Left ventricle myocardium inferior (tissue), 1 donor: ENCODE results near the gene NTNG2. TPM values are rescaled to one million over a fixed set of nuclear protein-coding genes. Genes with fewer than 3 reads are reported as not detected.

ENCODE experiments used
- DNase-seq: peaks from one replicate; pipeline ENCODE4 v3.0.0-alpha.2; 2020
- H3K27ac ChIP-seq: fragments of 200-600 bp; replicated peaks from 2 replicates; pipeline ENCODE4 v1.8.0; 2021
- H3K27me3 ChIP-seq: fragments of 200-600 bp; 2 replicates; pipeline ENCODE4 v1.8.0; 2021; ENCODE audit warnings: low read depth
- H3K36me3 ChIP-seq: fragments of 200-600 bp; 2 replicates; pipeline ENCODE4 v1.8.0; 2021
- H3K4me1 ChIP-seq: fragments of 200-600 bp; 2 replicates; pipeline ENCODE4 v1.8.0; 2021
- H3K4me3 ChIP-seq: fragments of 200-600 bp; 2 replicates; pipeline ENCODE4 v1.8.0; 2021; ENCODE audit warnings: mild to moderate bottlenecking, moderate library complexity
- H3K9me3 ChIP-seq: fragments of 200-600 bp; replicated peaks from 2 replicates; pipeline ENCODE4 v1.8.0; 2021
- CTCF ChIP-seq: fragments of 200-600 bp; IDR thresholded peaks from 2 replicates; pipeline ENCODE4 v1.8.0; 2021; ENCODE audit warnings: antibody characterized with exemption, mild to moderate bottlenecking, borderline replicate concordance
- intact Hi-C: fragments of 100-400 bp; cut with micrococcal nuclease; formaldehyde crosslinking; loops from one replicate; pipeline ENCODE4 v1.11.0; 2022
- total RNA-seq: library from RNA; stranded (reverse); fragmentation: NEBNext Ultra II Directional; extraction: Animal tissue kit (Norgen Biotek cat#: 25700); gene quantifications from one replicate; pipeline ENCODE4 v1.2.1, GENCODE V29; 2021
- donor health status: DM: no; HTN: yes; CAD: no; lungs with severe emphysema.

Gene NTNG2
- total RNA-seq, 1 donor from 2014 or later = 1.9 TPM

GRCh38 chr9:132197856-132198550, 36.1 kb downstream of the NTNG2 start:
- DNase-seq = no peak
- Histone ChIP-seq H3K27me3 (peaks cover 36% of the 10 kb centered on the region), H3K27ac (no peak overlapping the region), H3K9me3 (no peaks in the 10 kb centered on the region), H3K36me3 (no peaks in the 10 kb centered on the region), H3K4me3 (no peak overlapping the region), H3K4me1 (no peaks in the 10 kb centered on the region)
- intact Hi-C loops = no loop called here
- no peak for TF ChIP-seq CTCF

- H3K36me3 ChIP-seq = no peaks in the 10 kb centered on the region
- no peak overlapping the region for H3K4me3 ChIP-seq
- no peaks in the 10 kb centered on the region for H3K4me1 ChIP-seq
- no peak for TF ChIP-seq CTCF
- H3K9me3 ChIP-seq = no peaks in the 10 kb centered on the region
- no peak for DNase-seq
- H3K27ac ChIP-seq = no peak overlapping the region
- intact Hi-C loops = no loop called here
- peaks cover 42% of the 10 kb centered on the region for H3K27me3 ChIP-seq
Measured at GRCh38 chr9:132199056-132199455, 37.2 kb downstream of the NTNG2 start.

GRCh38 chr9:132200706-132201105, 38.8 kb downstream of the NTNG2 start:
- DNase-seq = no peak
- intact Hi-C loops = no loop called here
- no peak overlapping the region for H3K27ac ChIP-seq
- no peaks in the 10 kb centered on the region for H3K4me1 ChIP-seq
- peaks cover 11% of the 10 kb centered on the region for H3K9me3 ChIP-seq
- H3K27me3 ChIP-seq = peaks cover 52% of the 10 kb centered on the region
- no peak for TF ChIP-seq CTCF
- no peak overlapping the region for H3K4me3 ChIP-seq
- H3K36me3 ChIP-seq = no peaks in the 10 kb centered on the region

- H3K4me1 ChIP-seq = no peaks in the 10 kb centered on the region
- no peak for DNase-seq
- peaks cover 52% of the 10 kb centered on the region for H3K27me3 ChIP-seq
- no peak overlapping the region for H3K4me3 ChIP-seq
- intact Hi-C loops = no loop called here
- no peaks in the 10 kb centered on the region for H3K36me3 ChIP-seq
- H3K27ac ChIP-seq = no peak overlapping the region
- peaks cover 11% of the 10 kb centered on the region for H3K9me3 ChIP-seq
- TF ChIP-seq CTCF = no peak
Measured at GRCh38 chr9:132201139-132201538, 39.3 kb downstream of the NTNG2 start.

GRCh38 chr9:132201780-132202703, 40.2 kb downstream of the NTNG2 start:
- H3K27ac ChIP-seq = no peak overlapping the region
- H3K27me3 ChIP-seq = peaks cover 52% of the 10 kb centered on the region
- no peak for TF ChIP-seq CTCF
- H3K9me3 ChIP-seq = peaks cover 11% of the 10 kb centered on the region
- no peaks in the 10 kb centered on the region for H3K36me3 ChIP-seq
- DNase-seq = no peak
- H3K4me3 ChIP-seq = no peak overlapping the region
- intact Hi-C loops = no loop called here
- no peaks in the 10 kb centered on the region for H3K4me1 ChIP-seq
